Large intestine (tissue), 3 donors: Measurements from ENCODE around the gene PECR. TPM values are rescaled to one million over a fixed set of nuclear protein-coding genes. Genes with fewer than 3 reads are reported as not detected.

Experiments
- DNase-seq, 2 donors: peaks; one replicate each; pipeline versions ENCODE4 v3.0.0 to v3.0.0-alpha.2; 2013
- H3K27ac ChIP-seq: one replicate; pipeline ENCODE4 v1.5.1; 2013; ENCODE audit warnings: low read length
- H3K27me3 ChIP-seq: 2 replicates; pipeline ENCODE4 v1.6.1; 2013; ENCODE audit warnings: low read length; ENCODE audit not compliant: control insufficient read depth, insufficient read depth
- H3K36me3 ChIP-seq: 2 replicates; pipeline ENCODE4 v1.6.1; 2013; ENCODE audit warnings: low read length; ENCODE audit not compliant: control insufficient read depth, insufficient read depth
- H3K4me1 ChIP-seq: one replicate; pipeline ENCODE4 v1.6.1; 2013; ENCODE audit warnings: low read length; ENCODE audit not compliant: control insufficient read depth, insufficient read depth
- H3K4me3 ChIP-seq: one replicate; pipeline ENCODE4 v1.5.1; 2013; ENCODE audit warnings: low read length
- H3K9me3 ChIP-seq: one replicate; pipeline ENCODE4 v1.6.1; 2013; ENCODE audit warnings: mild to moderate bottlenecking, low read depth, low read length, moderate library complexity; ENCODE audit not compliant: control insufficient read depth
- WGBS: methylation state at CpG from one replicate; pipeline ENCODE4 v1.1.5; 2013; ENCODE audit warnings: low lambda C conversion rate; ENCODE audit not compliant: insufficient coverage; 5-methylcytosine and 5-hydroxymethylcytosine counted together
- polyA plus RNA-seq: library from polyadenylated mRNA; unstranded; fragments of 120-200 nt; gene quantifications from one replicate; pipeline ENCODE4 v1.2.1, GENCODE V29; 2013

Gene PECR
- polyA plus RNA-seq, 1 donor: 34.5 TPM

DNA sequence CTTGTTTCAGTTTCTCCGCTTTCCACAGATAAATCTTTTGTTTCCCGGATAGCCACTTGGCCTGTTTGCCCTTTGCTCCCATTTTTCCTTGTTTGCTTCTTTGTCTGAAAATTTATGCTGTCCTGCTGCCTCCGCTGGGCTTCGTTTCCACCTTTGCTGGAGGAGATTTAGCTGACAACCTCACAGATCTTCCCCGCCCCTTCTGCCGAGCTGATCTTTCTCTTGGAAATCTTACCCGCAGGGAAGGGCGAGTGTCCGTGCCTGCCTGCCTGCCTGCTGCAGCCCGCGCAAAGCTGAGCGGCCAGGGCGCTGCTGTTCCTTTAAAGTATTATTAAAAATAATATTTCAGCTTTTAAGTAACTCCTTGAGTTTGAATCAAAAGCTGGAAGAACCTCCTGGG, 26.2 kb upstream of the PECR start:
- Histone ChIP-seq H3K27ac (peak overlapping the region; percentile 76), H3K36me3 (peaks cover 21% of the 10 kb centered on the region), H3K4me1 (peaks cover 14% of the 10 kb centered on the region), H3K27me3 (no peaks in the 10 kb centered on the region), H3K4me3 (peak overlapping the region; percentile 21), H3K9me3 (no peaks in the 10 kb centered on the region)
- peak in 1 of 2 donors; percentile 60 for DNase-seq
- 20% methylated on average over 2 of the region's 13 CpGs for WGBS

DNA sequence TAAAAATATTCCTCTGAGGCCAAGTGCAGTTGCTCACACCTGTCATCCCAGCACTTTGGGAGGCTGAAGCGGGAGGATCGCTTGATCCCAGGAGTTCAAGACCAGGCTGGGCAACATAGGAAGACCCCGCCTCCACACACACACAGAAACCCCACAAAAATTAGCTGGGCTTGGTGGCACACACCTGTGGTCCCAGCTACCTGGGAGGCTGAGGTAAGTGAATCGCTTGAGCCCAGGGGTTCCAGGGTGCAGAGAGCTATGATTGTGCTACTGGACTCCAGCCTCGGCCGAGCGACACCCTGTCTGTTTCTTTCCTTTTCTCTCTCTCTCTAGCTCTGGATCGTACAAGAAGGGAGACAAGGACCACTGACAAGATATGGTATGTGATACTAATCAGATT, 25.7 kb upstream of the PECR start:
- no peaks in the 10 kb centered on the region for H3K9me3 ChIP-seq
- H3K4me3 ChIP-seq: peak overlapping the region; percentile 21
- peaks cover 14% of the 10 kb centered on the region for H3K4me1 ChIP-seq
- H3K27me3 ChIP-seq: no peaks in the 10 kb centered on the region
- WGBS: no CpG with 5 or more reads among the region's 8 CpGs
- H3K27ac ChIP-seq: peak overlapping the region; percentile 76
- DNase-seq: no peak
- H3K36me3 ChIP-seq: peaks cover 18% of the 10 kb centered on the region

DNA sequence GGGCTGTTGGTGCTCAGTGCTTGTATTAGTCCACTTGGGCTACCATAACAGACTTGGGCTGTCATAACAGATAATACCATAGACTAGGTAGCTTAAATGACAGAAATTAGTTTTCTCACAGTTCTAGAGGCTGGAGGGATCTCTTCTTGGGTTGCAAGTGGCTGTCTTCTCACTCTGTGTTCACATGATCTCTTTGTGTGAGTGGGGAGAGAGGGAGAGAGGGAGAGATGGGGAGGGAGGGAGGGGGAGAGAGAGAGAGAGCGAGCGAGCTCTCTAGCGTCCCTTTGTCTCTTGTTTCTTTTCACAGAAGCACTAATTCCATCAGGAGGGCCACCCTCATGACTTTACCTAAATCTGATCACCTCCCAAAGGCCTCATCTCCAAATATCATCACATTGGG, 23.1 kb upstream of the PECR start:
- DNase-seq: no peak
- Histone ChIP-seq H3K4me3 (no peak overlapping the region), H3K4me1 (peaks cover 9% of the 10 kb centered on the region), H3K36me3 (peaks cover 3% of the 10 kb centered on the region), H3K9me3 (no peaks in the 10 kb centered on the region), H3K27ac (no peak overlapping the region), H3K27me3 (no peaks in the 10 kb centered on the region)
- WGBS: no CpG with 5 or more reads among the region's 3 CpGs

DNA sequence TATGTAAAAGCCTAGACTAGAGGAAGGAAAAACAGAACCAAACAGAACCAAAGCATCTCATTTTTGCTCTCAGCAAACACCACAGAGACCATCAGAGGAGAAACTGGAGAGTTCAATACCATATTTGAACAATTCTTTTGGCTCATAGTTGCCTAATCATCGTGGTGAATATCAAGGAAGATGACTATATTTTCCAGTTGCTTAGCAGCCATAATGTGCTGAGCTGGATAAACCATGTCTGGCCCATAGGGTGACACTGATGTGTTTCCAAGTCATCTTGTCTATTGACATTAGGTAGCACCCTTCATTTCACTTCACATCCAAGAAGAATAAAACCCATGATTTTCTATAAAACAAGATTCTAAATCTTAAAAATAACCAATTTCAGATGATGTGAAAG, 21.6 kb upstream of the PECR start:
- no CpG with 5 or more reads among the region's 1 CpG for WGBS
- H3K27ac ChIP-seq: no peak overlapping the region
- no peak for DNase-seq
- peaks cover 7% of the 10 kb centered on the region for H3K4me1 ChIP-seq
- no peaks in the 10 kb centered on the region for H3K9me3 ChIP-seq
- H3K4me3 ChIP-seq: no peak overlapping the region
- no peaks in the 10 kb centered on the region for H3K27me3 ChIP-seq
- H3K36me3 ChIP-seq: peaks cover 3% of the 10 kb centered on the region

DNA sequence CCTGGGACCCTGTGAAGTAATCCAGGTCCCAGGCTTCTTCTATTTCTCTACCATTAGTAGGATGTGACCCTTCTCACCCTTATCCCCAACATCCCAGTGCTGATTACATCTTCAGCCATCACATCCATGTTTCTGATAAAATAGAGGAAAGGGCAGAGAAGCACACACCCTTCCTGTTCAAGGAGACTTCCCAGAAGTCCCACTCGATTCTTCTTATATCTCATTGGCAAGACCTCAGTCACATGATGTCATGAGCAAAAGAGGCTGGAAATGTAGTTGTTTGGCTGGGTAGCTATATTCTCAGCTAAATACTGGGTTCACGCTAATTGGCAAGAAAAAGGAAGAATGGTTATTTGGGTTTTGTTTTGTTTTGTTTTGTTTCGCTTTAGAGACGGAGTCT, 19.5 kb upstream of the PECR start:
- DNase-seq: no peak
- H3K36me3 ChIP-seq: peaks cover 3% of the 10 kb centered on the region
- H3K9me3 ChIP-seq: no peaks in the 10 kb centered on the region
- peaks cover 9% of the 10 kb centered on the region for H3K4me1 ChIP-seq
- no peak overlapping the region for H3K4me3 ChIP-seq
- no peaks in the 10 kb centered on the region for H3K27me3 ChIP-seq
- no peak overlapping the region for H3K27ac ChIP-seq
- WGBS: 100% methylated on average over 1 of the region's 4 CpGs

DNA sequence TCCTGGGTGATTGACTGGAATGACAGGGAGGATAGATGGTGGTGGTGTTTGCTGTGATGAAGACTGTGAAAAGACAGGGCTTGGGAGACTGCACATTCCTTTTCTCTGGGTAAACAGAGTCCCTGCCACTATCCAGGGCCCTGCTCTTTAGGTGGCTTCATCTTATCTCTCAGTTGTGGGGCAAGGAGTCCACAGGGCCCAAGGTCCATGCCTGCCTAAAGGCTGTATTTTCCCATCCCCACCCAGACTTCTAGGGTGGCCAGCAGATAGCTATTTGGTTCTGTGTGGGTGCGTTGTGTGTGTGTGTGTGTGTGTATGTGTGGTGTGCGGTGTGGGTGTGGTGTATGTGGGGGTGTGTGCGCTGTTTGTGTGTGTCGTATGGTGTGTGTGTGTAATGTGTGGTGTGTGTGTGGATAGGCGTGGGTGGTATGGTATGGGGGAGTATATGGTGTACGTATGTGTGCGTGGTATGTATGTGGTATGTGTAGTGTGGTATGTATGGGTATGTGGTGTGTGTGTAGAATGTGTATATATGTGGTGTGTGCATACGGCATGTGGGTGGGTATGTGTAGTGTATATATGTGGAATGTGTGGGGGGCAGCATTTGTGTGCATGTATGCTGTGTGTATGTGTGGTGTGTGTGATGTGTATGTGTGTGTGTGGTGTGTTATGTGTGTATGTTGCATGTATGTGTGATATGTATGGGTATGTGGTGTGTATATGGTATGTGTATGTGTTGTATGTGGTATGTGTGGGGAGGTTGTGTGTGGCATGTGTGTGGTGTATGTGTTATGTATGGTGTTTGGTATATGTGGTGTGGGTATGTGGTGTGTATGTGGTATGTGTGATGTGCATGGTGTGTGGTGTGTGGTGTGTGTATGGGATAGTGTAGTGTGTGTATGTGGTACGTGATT, 17.1 kb upstream of the PECR start:
- DNase-seq: peak in 1 of 2 donors; percentile 71
- no peaks in the 10 kb centered on the region for H3K9me3 ChIP-seq
- peaks cover 9% of the 10 kb centered on the region for H3K4me1 ChIP-seq
- no peak overlapping the region for H3K27ac ChIP-seq
- H3K4me3 ChIP-seq: no peak overlapping the region
- H3K27me3 ChIP-seq: no peaks in the 10 kb centered on the region
- peaks cover 3% of the 10 kb centered on the region for H3K36me3 ChIP-seq
- 69% methylated on average over 2 of the region's 9 CpGs for WGBS

DNA sequence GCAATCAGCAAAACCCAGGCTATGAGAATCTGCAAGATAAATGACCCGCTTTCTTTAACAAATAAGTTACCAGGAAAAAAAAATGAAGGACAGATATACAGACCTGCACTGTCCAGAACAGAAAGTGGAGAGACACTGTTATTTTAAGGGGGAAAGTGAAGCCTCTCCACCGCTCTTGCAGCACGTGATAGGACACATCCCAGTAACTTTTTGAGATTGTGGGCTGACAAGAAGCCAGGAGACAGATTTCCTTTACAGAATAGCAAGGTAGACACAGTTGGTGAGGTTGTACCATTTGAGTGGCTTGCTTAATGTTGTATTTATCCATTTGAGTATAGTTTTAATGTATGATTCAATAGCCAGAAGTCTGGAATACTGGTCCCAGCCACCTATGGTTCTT, 13.1 kb upstream of the PECR start:
- no CpG with 5 or more reads among the region's 3 CpGs for WGBS

DNA sequence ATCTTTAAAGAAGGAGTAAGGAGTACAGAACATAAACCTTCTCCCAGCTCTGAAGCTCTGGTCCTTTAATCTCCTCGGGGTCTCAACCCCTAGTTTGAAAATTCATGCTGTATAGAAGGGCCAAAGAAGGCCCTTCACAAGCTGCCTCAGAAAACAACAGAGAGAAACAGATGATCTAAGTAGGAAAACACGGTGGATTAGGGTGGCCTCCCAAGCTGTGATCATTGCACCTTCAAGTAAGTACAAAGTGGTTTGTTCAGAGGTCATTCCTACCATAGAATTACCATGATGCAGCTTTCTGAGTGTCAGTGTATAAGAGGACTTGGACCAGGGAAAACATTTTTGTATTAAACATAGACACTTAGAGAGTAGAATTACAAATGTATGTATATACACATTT, 11.0 kb upstream of the PECR start:
- no peaks in the 10 kb centered on the region for H3K9me3 ChIP-seq
- no peak overlapping the region for H3K4me3 ChIP-seq
- no peaks in the 10 kb centered on the region for H3K36me3 ChIP-seq
- DNase-seq: peak in 1 of 2 donors; percentile 72
- no CpG with 5 or more reads among the region's 2 CpGs for WGBS
- peak overlapping the region; percentile 44 for H3K27ac ChIP-seq
- peaks cover 25% of the 10 kb centered on the region for H3K4me1 ChIP-seq
- H3K27me3 ChIP-seq: no peaks in the 10 kb centered on the region

More for the DNA sequence above, 13.1 kb upstream of the PECR start:
- Histone ChIP-seq H3K4me1 (peaks cover 32% of the 10 kb centered on the region), H3K27me3 (no peaks in the 10 kb centered on the region), H3K36me3 (no peaks in the 10 kb centered on the region), H3K9me3 (no peaks in the 10 kb centered on the region), H3K4me3 (no peak overlapping the region), H3K27ac (no peak overlapping the region)
- DNase-seq: no peak

DNA sequence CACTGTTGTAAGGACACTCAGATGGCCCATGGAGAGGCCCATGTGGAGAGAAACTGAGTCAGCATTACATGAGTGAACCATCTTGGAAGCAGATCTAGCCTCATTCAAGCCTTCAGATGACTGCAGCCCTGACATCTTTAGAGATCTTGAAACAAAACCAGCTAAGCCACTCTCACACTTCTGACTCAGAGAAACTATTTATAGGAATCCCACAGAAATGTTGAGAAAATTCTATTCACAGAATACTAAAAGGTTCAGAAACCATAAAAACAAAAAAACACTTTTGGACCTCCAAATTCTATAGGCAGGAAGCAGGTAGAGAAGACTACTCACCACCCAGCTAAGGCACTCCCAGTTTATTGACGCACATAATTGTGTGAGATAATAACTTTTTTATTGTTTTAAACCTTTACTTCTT, 8.8 kb upstream of the PECR start:
- DNase-seq: peak in 1 of 2 donors; percentile 39
- Histone ChIP-seq H3K4me1 (peaks cover 30% of the 10 kb centered on the region), H3K36me3 (no peaks in the 10 kb centered on the region), H3K9me3 (no peaks in the 10 kb centered on the region), H3K27me3 (no peaks in the 10 kb centered on the region), H3K27ac (no peak overlapping the region), H3K4me3 (no peak overlapping the region)
- WGBS: no CpG with 5 or more reads among the region's 1 CpG

DNA sequence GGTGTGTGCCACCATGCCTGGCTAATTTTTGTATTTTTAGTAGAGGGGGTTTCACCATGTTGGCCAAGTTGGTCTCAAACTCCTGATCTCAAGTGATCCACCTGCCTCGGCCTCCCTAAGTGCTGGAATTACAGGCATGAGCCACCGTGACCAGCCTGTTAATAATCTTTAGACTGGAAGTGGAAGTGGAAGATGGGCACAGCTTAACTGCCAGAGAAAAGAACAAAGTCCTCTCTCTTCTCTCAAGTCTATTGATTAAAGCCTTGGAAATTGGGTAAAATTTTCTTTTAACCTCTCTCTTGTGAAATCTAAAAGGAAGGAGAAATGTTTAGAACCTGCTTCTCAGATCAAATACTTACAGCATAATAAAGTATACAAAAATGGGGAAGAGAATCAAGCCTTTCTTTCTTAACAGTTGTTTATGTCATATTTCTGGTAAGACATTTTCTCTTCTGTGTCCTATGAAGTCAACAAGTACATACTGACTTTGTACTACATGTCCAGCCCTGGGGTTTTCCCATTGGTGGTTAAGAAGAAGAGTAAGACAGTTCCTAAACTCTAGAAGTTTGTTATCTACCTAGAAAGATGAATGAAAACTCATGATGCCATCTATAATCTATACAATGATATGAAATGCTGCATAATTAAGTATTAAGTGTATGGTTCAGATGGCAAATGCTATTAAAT, 4.7 kb upstream of the PECR start:
- no peaks in the 10 kb centered on the region for H3K9me3 ChIP-seq
- peak in 1 of 2 donors; percentile 58 for DNase-seq
- WGBS: no CpG with 5 or more reads among the region's 2 CpGs

More for the DNA sequence above, 4.7 kb upstream of the PECR start:
- H3K36me3 ChIP-seq: no peaks in the 10 kb centered on the region
- no peak overlapping the region for H3K4me3 ChIP-seq
- H3K4me1 ChIP-seq: peaks cover 19% of the 10 kb centered on the region
- H3K27ac ChIP-seq: peak overlapping the region; percentile 60
- no peaks in the 10 kb centered on the region for H3K27me3 ChIP-seq
